ENCODE results near the gene MLLT1. TPM values are rescaled to one million over a fixed set of nuclear protein-coding genes. Genes with fewer than 3 reads are reported as not detected.
"Not testable (repeated sequence)": the region's sequence is repeated elsewhere in the genome, so short reads cannot be mapped to it uniquely, and the experiment has no call there.

MLLT1 gene
- total RNA-seq, 1 donor from 2014 or later: 36.0 TPM

DNA sequence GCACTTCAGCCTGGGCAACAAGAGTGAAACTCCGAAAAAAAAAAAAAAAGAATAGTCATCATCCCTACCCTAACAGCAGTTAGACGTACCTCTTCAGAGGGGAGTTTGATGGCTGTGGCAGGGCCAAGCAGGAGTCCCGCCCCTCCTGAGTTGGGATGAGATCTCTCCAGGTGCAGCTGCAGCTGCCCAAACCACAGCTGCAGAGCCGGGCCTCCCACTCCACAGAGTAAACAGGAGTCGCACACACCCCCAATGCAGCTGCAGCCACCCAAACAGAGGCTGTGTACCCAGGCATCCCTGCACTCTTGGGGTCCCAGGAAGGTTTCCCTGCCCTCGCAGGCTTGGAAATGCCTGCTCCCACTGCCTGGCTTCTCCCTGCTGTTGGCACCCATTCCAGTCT is 17.4 kb upstream of the MLLT1 start:
- intact Hi-C loops (cut with micrococcal nuclease): no loop called here

DNA sequence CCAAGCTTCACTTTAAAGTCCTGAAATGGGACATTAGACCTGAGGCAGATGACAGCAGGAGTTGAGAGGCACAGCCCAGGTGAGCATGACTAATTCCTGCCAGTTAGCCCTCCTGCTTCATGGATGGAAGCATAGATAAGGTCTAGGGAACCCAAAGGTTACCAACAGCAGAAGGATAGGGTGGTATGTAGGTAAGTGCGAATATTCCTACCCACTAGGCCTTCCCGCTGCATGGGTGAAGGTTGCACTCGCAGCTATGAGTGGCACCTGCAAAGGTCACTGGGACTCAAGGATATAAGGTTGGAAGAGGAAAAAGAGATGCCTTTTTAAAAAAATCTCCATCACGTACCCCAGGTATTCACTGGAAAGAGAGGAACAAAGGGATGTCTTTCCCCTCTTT is 12.2 kb upstream of the MLLT1 start:
- intact Hi-C loops (cut with micrococcal nuclease): no loop called here
- Histone ChIP-seq H3K4me3 (no peak overlapping the region), H3K27me3 (ENCODE audit: low read depth) (peaks cover 4% of the 10 kb centered on the region), H3K4me1 (no peaks in the 10 kb centered on the region), H3K9me3 (replicated peaks) (peaks cover 81% of the 10 kb centered on the region), H3K36me3 (peaks cover 9% of the 10 kb centered on the region), H3K27ac (replicated peaks) (no peak overlapping the region)
- TF ChIP-seq, protein P1, sequence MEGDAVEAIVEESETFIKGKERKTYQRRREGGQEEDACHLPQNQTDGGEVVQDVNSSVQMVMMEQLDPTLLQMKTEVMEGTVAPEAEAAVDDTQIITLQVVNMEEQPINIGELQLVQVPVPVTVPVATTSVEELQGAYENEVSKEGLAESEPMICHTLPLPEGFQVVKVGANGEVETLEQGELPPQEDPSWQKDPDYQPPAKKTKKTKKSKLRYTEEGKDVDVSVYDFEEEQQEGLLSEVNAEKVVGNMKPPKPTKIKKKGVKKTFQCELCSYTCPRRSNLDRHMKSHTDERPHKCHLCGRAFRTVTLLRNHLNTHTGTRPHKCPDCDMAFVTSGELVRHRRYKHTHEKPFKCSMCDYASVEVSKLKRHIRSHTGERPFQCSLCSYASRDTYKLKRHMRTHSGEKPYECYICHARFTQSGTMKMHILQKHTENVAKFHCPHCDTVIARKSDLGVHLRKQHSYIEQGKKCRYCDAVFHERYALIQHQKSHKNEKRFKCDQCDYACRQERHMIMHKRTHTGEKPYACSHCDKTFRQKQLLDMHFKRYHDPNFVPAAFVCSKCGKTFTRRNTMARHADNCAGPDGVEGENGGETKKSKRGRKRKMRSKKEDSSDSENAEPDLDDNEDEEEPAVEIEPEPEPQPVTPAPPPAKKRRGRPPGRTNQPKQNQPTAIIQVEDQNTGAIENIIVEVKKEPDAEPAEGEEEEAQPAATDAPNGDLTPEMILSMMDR (IDR thresholded peaks at IDR 0.05; ENCODE audit: borderline replicate concordance): no peak
- no peak for DNase-seq

More for the DNA sequence above, 17.4 kb upstream of the MLLT1 start:
- Histone ChIP-seq H3K9me3 (replicated peaks) (peaks cover 33% of the 10 kb centered on the region), H3K36me3 (peaks cover 5% of the 10 kb centered on the region), H3K4me3 (no peak overlapping the region), H3K4me1 (no peaks in the 10 kb centered on the region), H3K27me3 (ENCODE audit: low read depth) (peaks cover 8% of the 10 kb centered on the region), H3K27ac (replicated peaks) (no peak overlapping the region)
- no peak for DNase-seq
- TF ChIP-seq, protein P1 (IDR thresholded peaks at IDR 0.05; ENCODE audit: borderline replicate concordance): no peak

DNA sequence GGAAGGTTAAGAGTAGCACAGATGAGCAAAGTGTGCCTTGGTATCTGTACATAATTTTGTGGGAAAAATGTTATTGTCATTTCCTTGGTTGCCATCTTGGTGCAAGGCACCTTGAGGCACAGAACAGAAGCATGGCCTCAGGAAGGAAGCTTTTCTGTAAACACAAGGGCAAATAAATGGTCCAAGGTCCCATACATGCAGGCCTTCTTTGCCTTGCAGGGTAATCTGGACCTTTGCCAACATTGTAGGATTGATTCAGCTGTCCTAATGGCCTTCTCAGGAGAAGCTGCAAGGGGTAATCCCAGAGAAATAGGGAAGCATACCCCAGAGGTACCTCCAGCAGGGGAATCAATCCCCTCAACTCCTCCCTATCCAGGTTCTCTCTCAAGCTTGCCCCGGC is 9.0 kb upstream of the MLLT1 start:
- Histone ChIP-seq H3K36me3 (peaks cover 14% of the 10 kb centered on the region), H3K27me3 (ENCODE audit: low read depth) (no peaks in the 10 kb centered on the region), H3K4me3 (no peak overlapping the region), H3K27ac (replicated peaks) (no peak overlapping the region), H3K9me3 (replicated peaks) (peaks cover 83% of the 10 kb centered on the region), H3K4me1 (no peaks in the 10 kb centered on the region)
- no peak for DNase-seq
- TF ChIP-seq, protein P1 (IDR thresholded peaks at IDR 0.05; ENCODE audit: borderline replicate concordance): no peak
- intact Hi-C loops (cut with micrococcal nuclease): no loop called here

DNA sequence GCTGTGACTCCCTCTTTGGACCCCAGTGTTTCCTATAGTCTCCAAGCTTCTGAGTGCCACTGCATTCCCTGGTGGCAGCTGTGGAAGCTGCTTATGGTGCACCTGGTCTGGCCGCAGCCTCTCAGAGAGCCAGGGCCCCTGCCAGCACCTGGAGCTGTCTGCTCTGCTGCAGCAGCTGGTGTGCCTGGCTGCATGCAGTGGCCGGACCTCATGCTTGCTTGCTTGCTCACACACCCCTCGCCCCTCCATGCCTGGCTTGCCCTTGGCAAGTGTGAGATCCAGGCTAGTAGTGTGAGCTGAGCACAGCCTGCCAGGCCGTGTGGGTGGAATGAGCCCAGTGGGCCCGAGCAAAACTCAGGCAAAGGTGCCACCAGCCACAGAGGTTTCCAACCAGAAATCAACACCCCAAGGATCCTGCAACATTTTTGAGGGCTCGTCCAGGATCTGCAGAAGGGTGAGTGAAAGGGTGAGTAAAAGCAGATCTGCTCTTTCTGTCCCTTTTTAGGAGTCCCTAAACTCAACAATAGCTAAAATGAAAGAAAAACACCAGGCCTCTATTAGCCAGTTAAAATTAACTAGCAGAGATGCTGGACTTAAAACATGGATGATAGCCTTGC is 7.6 kb upstream of the MLLT1 start:
- peaks cover 70% of the 10 kb centered on the region for H3K9me3 ChIP-seq (replicated peaks)
- intact Hi-C loops (cut with micrococcal nuclease): no loop called here
- H3K36me3 ChIP-seq: peaks cover 9% of the 10 kb centered on the region
- no peak for DNase-seq
- no peak overlapping the region for H3K27ac ChIP-seq (replicated peaks)
- H3K27me3 ChIP-seq (ENCODE audit: low read depth): no peaks in the 10 kb centered on the region
- TF ChIP-seq, protein P1 (IDR thresholded peaks at IDR 0.05; ENCODE audit: borderline replicate concordance): no peak
- no peak overlapping the region for H3K4me3 ChIP-seq
- H3K4me1 ChIP-seq: no peaks in the 10 kb centered on the region

DNA sequence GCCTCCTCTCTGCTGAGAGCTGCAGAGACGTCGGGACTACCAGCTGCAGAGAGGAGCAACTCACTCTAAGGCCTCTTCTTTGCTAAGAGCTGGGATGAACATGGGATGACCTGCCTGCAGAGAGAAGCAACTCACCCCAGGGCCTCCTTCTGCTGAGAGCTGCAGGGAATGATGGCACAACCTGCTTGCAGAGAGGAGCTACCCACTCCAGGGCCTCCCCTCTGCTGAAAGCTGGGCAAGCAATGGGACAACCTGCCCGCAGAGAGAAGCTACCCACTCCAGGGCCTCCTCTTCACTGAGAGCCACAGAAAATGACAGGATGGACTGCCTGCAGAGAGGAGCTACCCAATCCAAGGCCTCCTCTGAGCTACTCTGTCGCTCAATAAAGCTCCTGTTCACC is 6.9 kb upstream of the MLLT1 start:
- no peak for DNase-seq
- Histone ChIP-seq H3K9me3 (replicated peaks) (peaks cover 63% of the 10 kb centered on the region), H3K4me1 (no peaks in the 10 kb centered on the region), H3K27ac (replicated peaks) (no peak overlapping the region), H3K27me3 (ENCODE audit: low read depth) (no peaks in the 10 kb centered on the region), H3K36me3 (peaks cover 9% of the 10 kb centered on the region), H3K4me3 (no peak overlapping the region)
- intact Hi-C loops (cut with micrococcal nuclease): no loop called here
- TF ChIP-seq, protein P1 (IDR thresholded peaks at IDR 0.05; ENCODE audit: borderline replicate concordance): no peak

DNA sequence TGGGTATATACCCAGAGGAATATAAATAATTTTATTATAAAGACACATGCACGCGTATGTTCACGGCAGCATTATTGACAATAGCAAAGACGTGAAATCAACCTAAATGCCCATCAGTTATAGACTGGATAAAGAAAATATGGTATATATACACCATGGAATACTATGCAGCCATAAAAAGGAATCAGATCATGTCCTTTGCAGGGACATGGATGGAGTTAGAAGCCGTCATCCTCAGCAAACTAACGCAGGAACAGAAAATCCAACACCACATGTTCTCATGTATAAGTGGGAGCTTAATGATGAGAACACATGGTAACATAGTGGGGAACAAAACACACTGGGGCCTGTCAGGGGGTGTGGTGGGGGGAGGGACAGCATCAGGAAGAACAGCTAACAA is 2.6 kb upstream of the MLLT1 start:
- intact Hi-C loops (cut with micrococcal nuclease); H3K27ac ChIP-seq (replicated peaks): not testable (repeated sequence)

More for the DNA sequence above, 2.6 kb upstream of the MLLT1 start:
- peaks cover 24% of the 10 kb centered on the region for H3K4me1 ChIP-seq
- H3K36me3 ChIP-seq; H3K4me3 ChIP-seq; DNase-seq; H3K27me3 ChIP-seq (ENCODE audit: low read depth): not testable (repeated sequence)
- H3K9me3 ChIP-seq (replicated peaks): peaks cover 20% of the 10 kb centered on the region
